Activated naive CD8-positive, alpha-beta T cell treated with anti-CD3 and anti-CD28 coated beads for 36 hours (primary cell): Measurements from ENCODE around the gene AP3D1. TPM values are rescaled to one million over a fixed set of nuclear protein-coding genes. Genes with fewer than 3 reads are reported as not detected.

ENCODE experiments used
- DNase-seq: peaks from one replicate; pipeline ENCODE4 v3.0.0; 2021
- H3K27ac Mint-ChIP-seq: one replicate; pipeline ENCODE4 v1.8.0; 2022; ENCODE audit warnings: mild to moderate bottlenecking, moderate library complexity, mixed read lengths
- H3K27me3 Mint-ChIP-seq: one replicate; pipeline ENCODE4 v1.8.0; 2022; ENCODE audit warnings: mild to moderate bottlenecking, mixed read lengths
- H3K36me3 Mint-ChIP-seq: one replicate; pipeline ENCODE4 v1.8.0; 2021; ENCODE audit warnings: mild to moderate bottlenecking, mixed read lengths
- H3K4me1 Mint-ChIP-seq: one replicate; pipeline ENCODE4 v1.8.0; 2021; ENCODE audit warnings: mixed read lengths
- H3K4me3 Mint-ChIP-seq: one replicate; pipeline ENCODE4 v1.8.0; 2022; ENCODE audit warnings: mild to moderate bottlenecking, moderate library complexity, mixed read lengths
- H3K9me3 Mint-ChIP-seq: one replicate; pipeline ENCODE4 v1.8.0; 2022; ENCODE audit warnings: mixed read lengths
- total RNA-seq, 2 experiments: library from RNA; stranded (reverse); gene quantifications; one replicate each; pipeline ENCODE4 v1.2.3, GENCODE V29; 2021

The AP3D1 gene
- total RNA-seq, 2 experiments from 2014 or later, result 92.0 to 96.0 TPM

DNA sequence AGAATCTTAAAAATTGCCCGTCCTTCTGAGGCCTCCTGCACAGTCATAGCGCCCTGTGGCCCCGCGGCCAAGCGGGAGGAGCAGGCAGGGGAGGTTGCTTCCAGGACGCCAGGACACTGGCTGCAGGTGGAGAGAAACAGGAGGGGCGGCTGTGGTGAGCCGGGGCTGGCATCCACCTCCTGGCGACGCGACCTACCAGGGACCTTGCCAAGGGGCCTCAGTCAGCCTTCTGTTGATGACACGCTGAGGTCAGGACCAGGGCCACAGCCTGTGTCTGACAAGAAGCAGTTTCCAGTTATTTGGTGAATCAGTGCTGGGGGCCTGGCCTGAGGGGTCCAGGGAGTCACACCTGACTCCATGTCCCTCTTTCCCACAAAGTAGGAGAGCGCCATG, 87.0 kb downstream of the AP3D1 start:
- H3K27ac Mint-ChIP-seq, result no peak overlapping the region
- no peak overlapping the region for H3K4me3 Mint-ChIP-seq
- no peaks in the 10 kb centered on the region for H3K36me3 Mint-ChIP-seq
- peaks cover 19% of the 10 kb centered on the region for H3K4me1 Mint-ChIP-seq
- no peaks in the 10 kb centered on the region for H3K9me3 Mint-ChIP-seq
- H3K27me3 Mint-ChIP-seq, result no peaks in the 10 kb centered on the region
- DNase-seq, result no peak

GRCh38 chr19:2063824-2064223, 87.5 kb downstream of the AP3D1 start:
- Mint-ChIP-seq H3K36me3 (no peaks in the 10 kb centered on the region), H3K9me3 (no peaks in the 10 kb centered on the region), H3K4me1 (peaks cover 22% of the 10 kb centered on the region), H3K27ac (no peak overlapping the region), H3K4me3 (no peak overlapping the region), H3K27me3 (no peaks in the 10 kb centered on the region)
- no peak for DNase-seq

GRCh38 chr19:2062770-2063169, 88.6 kb downstream of the AP3D1 start:
- Mint-ChIP-seq H3K4me1 (peaks cover 25% of the 10 kb centered on the region), H3K9me3 (no peaks in the 10 kb centered on the region), H3K27me3 (no peaks in the 10 kb centered on the region), H3K36me3 (no peaks in the 10 kb centered on the region), H3K27ac (peak overlapping the region; percentile 39), H3K4me3 (peak overlapping the region; percentile 88)
- DNase-seq, result no peak

DNA sequence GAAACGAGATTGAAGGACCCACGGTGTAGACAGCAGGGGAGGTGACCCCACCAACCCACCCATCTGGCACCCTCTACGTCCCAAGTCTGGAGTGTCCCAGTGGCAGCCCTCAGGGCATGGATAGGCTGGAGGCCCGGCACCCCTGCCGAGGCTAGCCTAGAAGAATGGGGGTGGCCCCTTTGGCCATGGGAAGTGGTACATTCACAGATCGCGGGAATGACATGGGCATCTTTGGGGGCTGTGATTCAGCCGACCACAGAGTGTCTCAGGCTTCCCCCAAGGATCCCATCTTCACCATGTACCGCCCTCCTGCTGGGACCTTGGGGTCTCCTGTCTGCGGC, 89.0 kb downstream of the AP3D1 start:
- Mint-ChIP-seq H3K27ac (peak overlapping the region; percentile 95), H3K36me3 (no peaks in the 10 kb centered on the region), H3K4me3 (peak overlapping the region; percentile 88), H3K9me3 (no peaks in the 10 kb centered on the region), H3K4me1 (peaks cover 25% of the 10 kb centered on the region), H3K27me3 (no peaks in the 10 kb centered on the region)
- DNase-seq, result no peak

GRCh38 chr19:2061495-2062388, 89.6 kb downstream of the AP3D1 start:
- Mint-ChIP-seq H3K27me3 (no peaks in the 10 kb centered on the region), H3K4me3 (peak overlapping the region; percentile 88), H3K36me3 (no peaks in the 10 kb centered on the region), H3K9me3 (no peaks in the 10 kb centered on the region), H3K27ac (peak overlapping the region; percentile 95), H3K4me1 (peaks cover 30% of the 10 kb centered on the region)
- peak; percentile 100 for DNase-seq

GRCh38 chr19:2060884-2061494, 90.4 kb downstream of the AP3D1 start:
- no peak for DNase-seq
- peak overlapping the region; percentile 98 for H3K27ac Mint-ChIP-seq
- H3K4me1 Mint-ChIP-seq, result peaks cover 35% of the 10 kb centered on the region
- no peaks in the 10 kb centered on the region for H3K36me3 Mint-ChIP-seq
- H3K27me3 Mint-ChIP-seq, result no peaks in the 10 kb centered on the region
- no peaks in the 10 kb centered on the region for H3K9me3 Mint-ChIP-seq
- H3K4me3 Mint-ChIP-seq, result peak overlapping the region; percentile 91

- peak overlapping the region; percentile 91 for H3K4me3 Mint-ChIP-seq
- no peak for DNase-seq
- peaks cover 45% of the 10 kb centered on the region for H3K4me1 Mint-ChIP-seq
- H3K27ac Mint-ChIP-seq, result peak overlapping the region; percentile 98
- H3K36me3 Mint-ChIP-seq, result no peaks in the 10 kb centered on the region
- no peaks in the 10 kb centered on the region for H3K9me3 Mint-ChIP-seq
- H3K27me3 Mint-ChIP-seq, result no peaks in the 10 kb centered on the region
Measured at GRCh38 chr19:2059422-2060201, 91.8 kb downstream of the AP3D1 start.

DNA sequence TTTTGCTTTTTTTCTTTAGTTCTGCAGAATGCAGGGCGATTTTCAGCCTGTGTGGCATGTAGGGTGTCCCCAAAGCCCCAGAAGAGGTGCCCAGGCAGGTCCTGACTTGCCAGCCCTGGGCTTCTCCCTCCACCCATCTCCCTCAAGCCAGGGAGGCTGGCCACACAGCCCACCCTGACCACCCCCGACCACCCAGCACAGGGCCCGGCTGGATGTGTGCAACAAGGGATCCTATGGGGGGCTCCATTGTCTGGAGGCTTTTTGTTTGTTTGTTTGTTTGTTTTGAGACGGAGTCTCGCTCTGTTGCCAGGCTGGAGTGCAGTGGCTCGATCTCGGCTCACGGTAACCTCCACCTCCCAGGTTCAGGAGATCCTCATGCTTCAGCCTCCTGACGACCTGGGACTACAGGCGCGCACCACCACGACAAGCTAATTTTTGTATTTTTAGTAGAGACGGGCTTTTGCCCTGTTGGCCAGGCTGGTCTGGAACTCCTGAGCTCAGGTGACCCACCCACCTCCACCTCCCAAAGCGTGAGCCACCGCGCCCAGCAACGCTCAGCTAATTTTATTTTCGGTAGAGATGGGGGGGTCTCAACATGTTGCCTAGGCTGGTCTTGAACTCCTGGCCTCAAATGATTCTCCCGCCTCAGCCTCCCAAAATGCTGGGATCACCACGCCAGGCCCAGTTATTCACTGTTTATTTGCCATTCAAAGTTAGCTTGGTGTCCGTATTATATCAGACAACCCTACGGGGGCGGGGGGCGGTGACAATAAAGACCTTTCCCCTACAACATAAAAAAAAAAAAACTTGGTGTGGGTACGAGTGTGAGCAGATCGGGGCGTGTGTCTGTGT, 92.6 kb downstream of the AP3D1 start:
- H3K36me3 Mint-ChIP-seq, result no peaks in the 10 kb centered on the region
- peak overlapping the region; percentile 42 for H3K27ac Mint-ChIP-seq
- H3K9me3 Mint-ChIP-seq, result no peaks in the 10 kb centered on the region
- peak overlapping the region; percentile 29 for H3K4me3 Mint-ChIP-seq
- H3K4me1 Mint-ChIP-seq, result peaks cover 47% of the 10 kb centered on the region
- no peak for DNase-seq
- no peaks in the 10 kb centered on the region for H3K27me3 Mint-ChIP-seq

DNA sequence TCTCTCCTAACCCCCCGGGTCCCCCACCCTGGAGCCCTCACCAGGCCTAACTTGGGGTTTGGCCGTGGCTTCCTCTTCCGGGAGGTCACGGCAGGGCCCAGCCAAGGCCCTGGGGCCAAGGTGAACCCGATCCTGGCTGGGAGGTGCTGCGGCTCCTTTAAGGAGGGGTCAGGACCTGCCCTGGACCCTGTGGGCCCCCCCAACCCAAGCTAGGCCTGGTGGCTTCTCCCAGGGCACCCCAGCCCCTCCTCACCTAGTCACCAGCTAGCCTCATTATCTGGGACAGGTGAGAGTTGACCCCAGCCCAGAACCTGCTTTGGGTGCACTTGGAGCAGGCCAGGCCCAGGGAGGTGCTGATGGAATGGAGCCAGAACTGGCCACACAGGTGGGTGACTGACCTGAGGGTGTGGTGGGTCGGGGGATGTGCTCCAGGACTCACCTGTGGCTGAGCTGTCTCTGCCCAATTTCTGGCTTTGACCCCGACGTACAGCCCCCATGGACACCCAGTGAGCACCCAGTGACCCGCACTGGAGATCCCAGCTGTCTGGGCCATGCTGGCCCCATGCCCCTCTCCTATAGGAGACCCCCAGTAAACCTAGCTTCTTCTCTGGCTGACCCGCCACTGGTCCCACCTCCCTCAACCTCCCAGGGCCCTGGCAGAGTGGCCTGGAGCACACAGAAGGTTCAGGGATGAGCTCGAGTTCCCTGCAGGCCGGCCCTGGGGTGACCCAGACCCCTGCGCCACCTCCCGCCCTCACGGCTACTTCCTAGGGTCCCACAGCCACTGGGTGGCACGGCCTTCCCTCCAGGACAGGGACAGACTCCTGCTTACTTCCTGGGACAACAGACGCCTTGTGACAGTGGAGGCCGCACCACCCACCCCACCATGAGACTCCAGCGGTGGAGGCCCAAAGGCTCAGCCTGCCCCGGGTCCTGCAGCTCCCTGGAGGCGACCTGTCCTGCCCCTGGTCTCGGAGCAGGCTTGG, 93.6 kb downstream of the AP3D1 start:
- H3K36me3 Mint-ChIP-seq, result no peaks in the 10 kb centered on the region
- H3K27ac Mint-ChIP-seq, result peak overlapping the region; percentile 56
- no peak overlapping the region for H3K4me3 Mint-ChIP-seq
- peaks cover 46% of the 10 kb centered on the region for H3K4me1 Mint-ChIP-seq
- H3K9me3 Mint-ChIP-seq, result no peaks in the 10 kb centered on the region
- DNase-seq, result no peak
- no peaks in the 10 kb centered on the region for H3K27me3 Mint-ChIP-seq

- DNase-seq, result no peak
- H3K9me3 Mint-ChIP-seq, result no peaks in the 10 kb centered on the region
- H3K4me1 Mint-ChIP-seq, result peaks cover 45% of the 10 kb centered on the region
- no peaks in the 10 kb centered on the region for H3K36me3 Mint-ChIP-seq
- H3K27me3 Mint-ChIP-seq, result no peaks in the 10 kb centered on the region
- H3K27ac Mint-ChIP-seq, result peak overlapping the region; percentile 85
- peak overlapping the region; percentile 22 for H3K4me3 Mint-ChIP-seq
Measured at GRCh38 chr19:2056837-2057192, 94.6 kb downstream of the AP3D1 start.

- DNase-seq, result no peak
- Mint-ChIP-seq H3K27me3 (no peaks in the 10 kb centered on the region), H3K4me1 (peaks cover 49% of the 10 kb centered on the region), H3K27ac (peak overlapping the region; percentile 85), H3K36me3 (no peaks in the 10 kb centered on the region), H3K4me3 (peak overlapping the region; percentile 68), H3K9me3 (no peaks in the 10 kb centered on the region)
Measured at GRCh38 chr19:2055931-2056836, 95.2 kb downstream of the AP3D1 start.

GRCh38 chr19:2054763-2055162, 96.6 kb downstream of the AP3D1 start:
- H3K4me3 Mint-ChIP-seq, result peak overlapping the region; percentile 23
- no peaks in the 10 kb centered on the region for H3K9me3 Mint-ChIP-seq
- peaks cover 43% of the 10 kb centered on the region for H3K4me1 Mint-ChIP-seq
- DNase-seq, result no peak
- peaks cover 4% of the 10 kb centered on the region for H3K36me3 Mint-ChIP-seq
- H3K27me3 Mint-ChIP-seq, result no peaks in the 10 kb centered on the region
- peak overlapping the region; percentile 82 for H3K27ac Mint-ChIP-seq
